SK-N-SH treated with all-trans-retinoic acid at 6 μM for 48 hours (cell line): ENCODE results near the gene IFRD2.
"Not testable (repeated sequence)": the region's sequence is repeated elsewhere in the genome, so short reads cannot be mapped to it uniquely, and the experiment has no call there.

Experiments
- ARNTL ChIP-seq: fragments of 450-650 bp; formaldehyde crosslinking; IDR thresholded peaks from 2 replicates; pipeline ENCODE4 v1.5.0; 2020; ENCODE audit warnings: low read depth, mild to moderate bottlenecking, moderate library complexity, borderline replicate concordance
- CSDC2 ChIP-seq: fragments of 250-450 bp; sonication (Bioruptor Pico); IDR thresholded peaks from 2 replicates; pipeline ENCODE4 v1.5.0; 2020; ENCODE audit warnings: mild to moderate bottlenecking, moderate library complexity
- ESRRG ChIP-seq: fragments of 250-450 bp; sonication (Bioruptor Pico); IDR thresholded peaks from 2 replicates; pipeline ENCODE4 v1.6.1; 2021; ENCODE audit warnings: mild to moderate bottlenecking
- ISL1 ChIP-seq: fragments of 250-450 bp; sonication (Bioruptor Pico); IDR thresholded peaks from 2 replicates; pipeline ENCODE4 v2.1.2; 2022; ENCODE audit warnings: mild to moderate bottlenecking, moderate library complexity
- OSR1 ChIP-seq: fragments of 250-450 bp; sonication (Bioruptor Pico); IDR thresholded peaks from 2 replicates; pipeline ENCODE4 v1.8.0; 2022; ENCODE audit warnings: moderate library complexity, mild to moderate bottlenecking, inconsistent platforms
- RARB ChIP-seq: fragments of 250-450 bp; sonication (Bioruptor Pico); IDR thresholded peaks from 2 replicates; pipeline ENCODE4 v1.8.0; 2021; ENCODE audit warnings: mild to moderate bottlenecking, moderate library complexity
- SNAI2 ChIP-seq: fragments of 250-450 bp; sonication (Bioruptor Pico); IDR thresholded peaks from 2 replicates; pipeline ENCODE4 v1.5.0; 2020; ENCODE audit warnings: mild to moderate bottlenecking, moderate library complexity
- ZC3H10 ChIP-seq: fragments of 250-450 bp; sonication (Bioruptor Pico); IDR thresholded peaks from 2 replicates; pipeline ENCODE4 v1.5.1; 2021; ENCODE audit warnings: mild to moderate bottlenecking, moderate library complexity
- ZFP30 ChIP-seq: fragments of 450-650 bp; formaldehyde crosslinking; IDR thresholded peaks from 2 replicates; pipeline ENCODE4 v1.5.0; 2022; ENCODE audit warnings: mild to moderate bottlenecking, moderate library complexity
- ZNF565 ChIP-seq: fragments of 450-650 bp; formaldehyde crosslinking; conservative IDR thresholded peaks from 2 replicates; pipeline ENCODE4 v1.5.0; 2020; ENCODE audit warnings: low read depth, mild to moderate bottlenecking, moderate library complexity
- ZNF70 ChIP-seq: fragments of 450-650 bp; formaldehyde crosslinking; IDR thresholded peaks from 2 replicates; pipeline ENCODE4 v1.5.0; 2020; ENCODE audit warnings: mild to moderate bottlenecking, moderate library complexity
- TF ChIP-seq, protein P1 (sequence below): fragments of 250-450 bp; sonication (Bioruptor Pico); IDR thresholded peaks from 2 replicates; pipeline ENCODE4 v1.8.0; 2020; ENCODE audit warnings: mild to moderate bottlenecking, moderate library complexity, borderline replicate concordance
- TF ChIP-seq, protein P2 (sequence below): fragments of 250-450 bp; sonication (Bioruptor Pico); IDR thresholded peaks from 2 replicates; pipeline ENCODE4 v1.5.1; 2020; ENCODE audit warnings: low read depth, mild to moderate bottlenecking, moderate library complexity
- TF ChIP-seq, protein P3 (sequence below): fragments of 250-450 bp; sonication (Bioruptor Pico); IDR thresholded peaks from 2 replicates; pipeline ENCODE4 v1.8.0; 2021; ENCODE audit warnings: low read depth, mild to moderate bottlenecking, moderate library complexity, borderline replicate concordance

DNA sequence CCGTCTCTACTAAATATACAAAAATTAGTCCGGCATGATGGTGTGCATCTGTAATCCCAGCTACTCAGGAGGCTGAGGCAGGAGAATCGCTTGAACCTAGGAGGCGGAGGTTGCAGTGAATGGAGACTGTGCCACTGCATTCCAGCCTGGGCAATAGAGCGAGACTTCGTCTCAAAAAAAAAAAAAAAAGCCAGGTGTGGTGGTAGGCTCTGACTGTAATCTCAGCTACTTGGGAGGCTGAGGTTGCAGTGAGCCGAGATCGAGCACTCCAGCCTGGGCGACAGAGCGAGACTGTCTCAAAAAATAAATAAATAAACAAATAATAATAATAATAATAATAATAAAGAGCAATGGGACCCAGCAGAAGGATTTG is 19.7 kb downstream of the IFRD2 start:
- not testable (repeated sequence) for TF ChIP-seq ESRRG; ZNF70; OSR1; ARNTL (CRISPR knock-in tag); RARB (CRISPR knock-in tag); SNAI2 (CRISPR knock-in tag); CSDC2 (CRISPR knock-in tag); ZNF565 (CRISPR knock-in tag); ZC3H10 (CRISPR knock-in tag); ISL1 (CRISPR knock-in tag); ZFP30
- TF ChIP-seq, protein P1, sequence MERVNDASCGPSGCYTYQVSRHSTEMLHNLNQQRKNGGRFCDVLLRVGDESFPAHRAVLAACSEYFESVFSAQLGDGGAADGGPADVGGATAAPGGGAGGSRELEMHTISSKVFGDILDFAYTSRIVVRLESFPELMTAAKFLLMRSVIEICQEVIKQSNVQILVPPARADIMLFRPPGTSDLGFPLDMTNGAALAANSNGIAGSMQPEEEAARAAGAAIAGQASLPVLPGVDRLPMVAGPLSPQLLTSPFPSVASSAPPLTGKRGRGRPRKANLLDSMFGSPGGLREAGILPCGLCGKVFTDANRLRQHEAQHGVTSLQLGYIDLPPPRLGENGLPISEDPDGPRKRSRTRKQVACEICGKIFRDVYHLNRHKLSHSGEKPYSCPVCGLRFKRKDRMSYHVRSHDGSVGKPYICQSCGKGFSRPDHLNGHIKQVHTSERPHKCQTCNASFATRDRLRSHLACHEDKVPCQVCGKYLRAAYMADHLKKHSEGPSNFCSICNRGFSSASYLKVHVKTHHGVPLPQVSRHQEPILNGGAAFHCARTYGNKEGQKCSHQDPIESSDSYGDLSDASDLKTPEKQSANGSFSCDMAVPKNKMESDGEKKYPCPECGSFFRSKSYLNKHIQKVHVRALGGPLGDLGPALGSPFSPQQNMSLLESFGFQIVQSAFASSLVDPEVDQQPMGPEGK (CRISPR knock-in tag), result not testable (repeated sequence)
- TF ChIP-seq, protein P2, sequence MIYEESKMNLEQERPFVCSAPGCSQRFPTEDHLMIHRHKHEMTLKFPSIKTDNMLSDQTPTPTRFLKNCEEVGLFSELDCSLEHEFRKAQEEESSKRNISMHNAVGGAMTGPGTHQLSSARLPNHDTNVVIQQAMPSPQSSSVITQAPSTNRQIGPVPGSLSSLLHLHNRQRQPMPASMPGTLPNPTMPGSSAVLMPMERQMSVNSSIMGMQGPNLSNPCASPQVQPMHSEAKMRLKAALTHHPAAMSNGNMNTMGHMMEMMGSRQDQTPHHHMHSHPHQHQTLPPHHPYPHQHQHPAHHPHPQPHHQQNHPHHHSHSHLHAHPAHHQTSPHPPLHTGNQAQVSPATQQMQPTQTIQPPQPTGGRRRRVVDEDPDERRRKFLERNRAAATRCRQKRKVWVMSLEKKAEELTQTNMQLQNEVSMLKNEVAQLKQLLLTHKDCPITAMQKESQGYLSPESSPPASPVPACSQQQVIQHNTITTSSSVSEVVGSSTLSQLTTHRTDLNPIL (CRISPR knock-in tag), result not testable (repeated sequence)
- TF ChIP-seq, protein P3, sequence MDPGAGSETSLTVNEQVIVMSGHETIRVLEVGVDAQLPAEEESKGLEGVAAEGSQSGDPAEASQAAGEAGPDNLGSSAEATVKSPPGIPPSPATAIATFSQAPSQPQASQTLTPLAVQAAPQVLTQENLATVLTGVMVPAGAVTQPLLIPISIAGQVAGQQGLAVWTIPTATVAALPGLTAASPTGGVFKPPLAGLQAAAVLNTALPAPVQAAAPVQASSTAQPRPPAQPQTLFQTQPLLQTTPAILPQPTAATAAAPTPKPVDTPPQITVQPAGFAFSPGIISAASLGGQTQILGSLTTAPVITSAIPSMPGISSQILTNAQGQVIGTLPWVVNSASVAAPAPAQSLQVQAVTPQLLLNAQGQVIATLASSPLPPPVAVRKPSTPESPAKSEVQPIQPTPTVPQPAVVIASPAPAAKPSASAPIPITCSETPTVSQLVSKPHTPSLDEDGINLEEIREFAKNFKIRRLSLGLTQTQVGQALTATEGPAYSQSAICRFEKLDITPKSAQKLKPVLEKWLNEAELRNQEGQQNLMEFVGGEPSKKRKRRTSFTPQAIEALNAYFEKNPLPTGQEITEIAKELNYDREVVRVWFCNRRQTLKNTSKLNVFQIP (CRISPR knock-in tag), result not testable (repeated sequence)
